GM21737 (cell line): ENCODE results near the gene SHANK3.
"Not testable (repeated sequence)": the region's sequence is repeated elsewhere in the genome, so short reads cannot be mapped to it uniquely, and the experiment has no call there.

ENCODE experiments used
- ATAC-seq: cut with Tn5 transposase; IDR thresholded peaks from one replicate; pipeline ENCODE4 v1.9.1; 2021; ENCODE audit warnings: mild to moderate bottlenecking, moderate library complexity; ENCODE audit not compliant: unreplicated experiment

Gene SHANK3

DNA sequence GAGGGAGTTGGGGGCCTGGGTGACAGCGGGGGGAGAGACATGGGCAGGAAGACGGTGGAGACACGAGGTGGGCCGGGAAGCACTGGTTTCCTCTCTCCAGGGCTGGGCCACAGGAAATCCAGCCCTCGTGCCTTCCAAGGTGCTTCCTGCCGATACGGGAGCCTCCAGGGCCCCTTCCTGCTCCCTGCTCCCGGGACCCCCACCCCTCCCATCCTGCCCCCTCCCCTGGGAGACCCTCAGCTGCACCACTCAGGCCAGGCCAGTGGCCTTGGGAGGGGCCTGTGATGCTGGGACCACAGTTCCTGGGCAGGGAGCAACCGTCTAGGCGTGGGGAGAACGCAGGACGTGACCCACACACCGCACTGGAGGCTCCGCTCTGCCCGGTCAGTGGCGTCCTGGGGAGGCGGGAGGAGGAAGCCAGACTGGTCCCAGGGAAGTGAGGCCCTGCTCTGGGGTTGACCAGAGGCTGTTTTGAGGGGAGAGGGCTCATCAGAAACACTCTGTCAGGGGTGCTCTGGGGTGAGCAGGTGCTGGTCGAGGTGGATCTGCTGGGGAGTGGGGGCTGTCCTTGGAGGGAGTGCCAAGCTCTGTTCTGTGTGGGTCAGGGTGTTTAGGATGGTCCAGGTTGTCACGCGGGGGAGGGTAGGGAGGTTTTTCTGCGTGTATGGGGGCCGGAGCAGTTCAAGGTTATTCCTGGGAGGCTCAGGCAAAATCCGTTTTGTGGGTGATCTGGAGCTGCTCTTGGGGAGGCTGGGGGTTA is at the start of gene SHANK3:
Gene SHANK3, plus strand, starts transcription at position 353 of the 760 bp plus-strand sequence.
- ATAC-seq, result no peak

- no peak for ATAC-seq
These were observed 48.1 kb upstream of the SHANK3 start for GRCh38 chr22:50624347-50625130.

GRCh38 chr22:50625131-50625567 is 47.5 kb upstream of the SHANK3 start:
- ATAC-seq, result no peak

- ATAC-seq, result no peak
These were observed 46.9 kb upstream of the SHANK3 start for GRCh38 chr22:50625568-50626313.

GRCh38 chr22:50626314-50626849 is 46.2 kb upstream of the SHANK3 start:
- ATAC-seq, result no peak

GRCh38 chr22:50626850-50627641 is 45.6 kb upstream of the SHANK3 start:
- ATAC-seq, result no peak

- ATAC-seq, result peak; percentile 55
These were observed 44.7 kb upstream of the SHANK3 start, which contains the start of gene ARSA for GRCh38 chr22:50627642-50628542. ARSA (minus strand) TSS chr22:50628152; CDS start chr22:50627779, 373 bp downstream.

- ATAC-seq, result no peak
These were observed 44.0 kb upstream of the SHANK3 start for GRCh38 chr22:50628543-50629134.

GRCh38 chr22:50630376-50630775 is 42.2 kb upstream of the SHANK3 start:
- no peak for ATAC-seq

- ATAC-seq, result no peak
These were observed 39.5 kb upstream of the SHANK3 start for GRCh38 chr22:50633086-50633485.

DNA sequence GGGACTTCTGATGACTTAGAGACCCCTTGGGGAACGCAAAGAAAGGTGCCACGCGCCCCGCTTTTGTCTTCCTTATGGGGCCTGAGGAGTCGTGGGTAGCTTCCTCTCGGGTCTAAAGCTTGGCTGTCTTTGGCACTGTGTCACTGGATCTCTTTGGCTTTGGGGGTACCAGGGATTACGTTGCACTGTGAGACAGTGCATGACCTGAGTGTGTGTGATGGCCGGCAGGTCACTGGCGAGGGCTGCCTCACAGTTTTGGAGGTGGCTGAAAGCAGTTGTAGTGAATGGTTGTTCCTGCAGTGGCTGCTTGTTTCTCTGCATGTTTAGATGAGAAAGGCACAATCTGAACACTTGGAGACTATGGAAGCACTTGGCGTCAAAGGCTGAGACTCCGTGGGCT is 38.9 kb upstream of the SHANK3 start:
- ATAC-seq, result no peak

DNA sequence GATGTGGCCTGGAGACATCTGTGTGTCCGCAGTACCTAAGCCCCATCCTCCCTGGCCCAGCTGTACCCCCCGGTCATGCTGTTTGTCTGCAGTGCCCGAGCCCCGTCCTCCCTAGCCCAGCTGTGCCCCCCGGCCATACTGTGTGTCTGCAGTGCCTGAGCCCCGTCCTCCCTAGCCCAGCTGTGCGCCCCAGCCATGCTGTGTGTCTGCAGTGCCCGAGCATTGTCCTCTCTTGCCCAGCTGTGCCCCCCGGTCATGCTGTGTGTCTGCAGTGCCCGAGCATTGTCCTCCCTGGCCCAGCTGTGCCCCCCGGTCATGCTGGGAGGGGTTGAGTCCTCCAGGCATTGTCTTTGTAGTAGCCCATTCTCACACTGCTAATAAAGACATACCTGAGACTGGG is 37.0 kb upstream of the SHANK3 start:
- ATAC-seq, result no peak

- not testable (repeated sequence) for ATAC-seq
These were observed 32.3 kb upstream of the SHANK3 start for GRCh38 chr22:50640296-50640695.

DNA sequence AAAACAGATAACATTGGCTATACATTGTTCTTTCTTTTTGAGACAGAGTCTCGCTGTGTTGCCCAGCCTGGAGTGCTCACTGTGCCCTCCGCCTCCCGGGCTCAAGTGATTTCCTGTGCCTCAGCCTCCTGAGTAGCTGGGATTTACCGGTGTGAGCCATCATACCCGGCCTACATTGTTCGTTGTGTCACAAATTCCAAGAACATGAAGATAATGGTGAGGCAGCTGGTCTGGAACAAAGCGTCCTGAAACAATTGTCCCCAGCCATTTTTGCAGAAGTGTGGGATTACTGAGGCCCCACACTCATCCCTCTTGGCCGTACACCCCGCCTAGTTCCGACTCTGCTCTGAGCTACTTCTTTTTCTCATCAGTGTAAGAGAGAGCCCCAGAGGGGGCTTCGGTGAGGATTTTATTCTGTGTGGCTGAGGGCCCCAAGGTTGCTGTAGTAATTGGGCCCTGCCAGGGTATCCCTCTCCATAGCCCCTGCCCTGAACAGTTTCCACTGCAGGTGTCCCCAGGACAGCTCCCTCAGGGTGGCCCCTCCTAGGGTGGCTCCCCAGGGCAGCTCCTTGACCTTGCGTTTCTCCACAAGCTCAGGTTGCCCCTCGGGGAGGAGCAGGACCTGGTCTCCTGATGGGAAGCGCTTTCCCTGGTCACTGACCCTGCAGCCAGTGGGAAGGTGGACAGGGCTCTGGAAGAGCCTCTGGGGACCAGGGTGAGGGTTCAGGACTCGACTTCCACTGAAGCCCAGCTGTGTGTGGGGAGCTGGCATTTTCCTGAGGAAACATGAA is 31.6 kb upstream of the SHANK3 start:
- ATAC-seq, result no peak

DNA sequence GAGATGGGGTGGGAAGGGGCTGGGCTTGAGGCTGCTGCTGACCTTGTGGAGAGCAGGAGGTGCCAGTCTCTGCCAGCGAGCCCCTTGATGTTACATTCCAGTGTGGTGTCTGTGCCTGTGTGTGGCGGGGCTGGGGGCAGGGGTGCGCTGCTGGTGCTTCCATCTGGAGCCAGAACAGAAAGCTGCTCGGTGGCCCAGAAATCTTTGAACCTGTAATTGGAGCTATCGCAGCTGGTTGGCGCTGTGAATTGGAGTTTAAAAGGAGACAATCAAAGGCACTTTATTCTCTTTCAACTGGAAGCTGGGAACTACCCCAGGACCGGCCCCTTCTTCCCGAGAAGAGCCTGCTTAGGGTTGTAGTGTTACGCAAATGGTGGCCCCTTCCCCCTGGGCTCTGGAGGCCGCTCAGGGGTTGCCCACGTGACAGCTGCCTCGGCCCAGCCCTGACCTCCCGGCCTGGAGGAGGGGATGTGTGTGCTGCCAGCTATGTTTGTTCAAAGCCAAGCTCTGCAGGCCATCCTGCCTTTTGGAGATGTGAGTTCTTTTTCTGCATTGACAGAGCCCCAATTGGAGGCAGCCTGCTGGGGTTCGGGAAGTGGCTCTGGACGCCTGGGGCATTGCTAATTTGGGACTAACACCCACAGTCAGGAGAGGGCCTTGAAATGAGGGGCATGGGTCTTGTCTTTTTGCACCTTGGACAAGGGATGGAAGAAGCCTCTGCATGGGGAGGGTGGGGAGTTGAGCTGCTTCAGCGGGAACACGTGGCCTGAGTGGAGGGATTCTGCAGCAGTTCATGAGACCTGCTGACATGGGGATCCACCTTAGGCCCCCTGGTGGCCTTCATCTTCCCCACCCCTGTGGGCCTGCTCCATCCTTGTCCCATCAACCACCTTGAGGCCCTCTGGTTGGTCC is 30.7 kb upstream of the SHANK3 start:
- ATAC-seq, result no peak

- not testable (repeated sequence) for ATAC-seq
These were observed 29.4 kb upstream of the SHANK3 start for GRCh38 chr22:50643021-50643820.
